Posterior vena cava (tissue), 2 donors: Measurements from ENCODE around the gene TRIM56. TPM values are rescaled to one million over a fixed set of nuclear protein-coding genes. Genes with fewer than 3 reads are reported as not detected.
"Not testable (repeated sequence)": the region's sequence is repeated elsewhere in the genome, so short reads cannot be mapped to it uniquely, and the experiment has no call there.

Experiments used
- DNase-seq: peaks from one replicate; pipeline ENCODE4 v3.0.0-alpha.2; 2020; ENCODE audit warnings: low spot score
- intact Hi-C, 2 donors: fragments of 100-400 bp; cut with DNase I; formaldehyde crosslinking; loops; one replicate each; pipeline versions ENCODE4 v1.14.1 to v1.14.2; 2022 to 2023
- total RNA-seq, 2 donors: library from RNA; stranded (reverse); fragmentation: NEBNext Ultra II Directional; extraction: Animal tissue kit (Norgen Biotek cat#: 25700); gene quantifications; one replicate each; pipeline ENCODE4 v1.2.1, GENCODE V29; 2021
- donor health status: DM: yes; HTN: yes; CAD: no.
- donor health status: DM: yes; HTN: yes; CAD: no.

The TRIM56 gene
- total RNA-seq, 2 donors from 2014 or later, result 33.0 to 38.2 TPM

- DNase-seq, result no peak
- intact Hi-C loops, result no loop called here
Observed at GRCh38 chr7:101124376-101125056, 39.2 kb downstream of the TRIM56 start.

GRCh38 chr7:101125989-101126650 lies 40.8 kb downstream of the TRIM56 start:
- DNase-seq, result peak; percentile 95
- intact Hi-C loops, result no loop called here

DNA sequence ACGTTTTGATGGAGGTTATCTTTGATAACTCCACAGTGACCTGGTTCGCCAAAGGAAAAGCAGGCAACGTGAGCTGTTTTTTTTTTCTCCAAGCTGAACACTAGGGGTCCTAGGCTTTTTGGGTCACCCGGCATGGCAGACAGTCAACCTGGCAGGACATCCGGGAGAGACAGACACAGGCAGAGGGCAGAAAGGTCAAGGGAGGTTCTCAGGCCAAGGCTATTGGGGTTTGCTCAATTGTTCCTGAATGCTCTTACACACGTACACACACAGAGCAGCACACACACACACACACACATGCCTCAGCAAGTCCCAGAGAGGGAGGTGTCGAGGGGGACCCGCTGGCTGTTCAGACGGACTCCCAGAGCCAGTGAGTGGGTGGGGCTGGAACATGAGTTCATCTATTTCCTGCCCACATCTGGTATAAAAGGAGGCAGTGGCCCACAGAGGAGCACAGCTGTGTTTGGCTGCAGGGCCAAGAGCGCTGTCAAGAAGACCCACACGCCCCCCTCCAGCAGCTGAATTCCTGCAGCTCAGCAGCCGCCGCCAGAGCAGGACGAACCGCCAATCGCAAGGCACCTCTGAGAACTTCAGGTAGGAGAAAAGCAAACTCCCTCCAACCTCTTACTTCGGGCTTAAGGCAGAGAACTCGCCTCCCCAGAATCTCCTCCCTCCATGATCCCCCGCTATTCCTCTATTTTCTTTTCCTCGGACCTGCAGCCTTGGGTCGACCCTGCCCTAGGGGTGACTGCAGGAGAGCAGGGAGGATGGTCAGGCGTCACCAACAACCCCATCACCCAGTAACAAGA lies 41.6 kb downstream of the TRIM56 start, which contains the start of gene SERPINE1:
TSS of gene SERPINE1 (plus strand) at position 454 of the 809 bp plus-strand sequence. CDS start 1,290 bp downstream, outside the sequence.
- peak; percentile 97 for DNase-seq
- intact Hi-C loops, result no loop called here

- intact Hi-C loops, result no loop called here
- DNase-seq, result no peak
Observed at GRCh38 chr7:101127460-101128039, 42.3 kb downstream of the TRIM56 start.

DNA sequence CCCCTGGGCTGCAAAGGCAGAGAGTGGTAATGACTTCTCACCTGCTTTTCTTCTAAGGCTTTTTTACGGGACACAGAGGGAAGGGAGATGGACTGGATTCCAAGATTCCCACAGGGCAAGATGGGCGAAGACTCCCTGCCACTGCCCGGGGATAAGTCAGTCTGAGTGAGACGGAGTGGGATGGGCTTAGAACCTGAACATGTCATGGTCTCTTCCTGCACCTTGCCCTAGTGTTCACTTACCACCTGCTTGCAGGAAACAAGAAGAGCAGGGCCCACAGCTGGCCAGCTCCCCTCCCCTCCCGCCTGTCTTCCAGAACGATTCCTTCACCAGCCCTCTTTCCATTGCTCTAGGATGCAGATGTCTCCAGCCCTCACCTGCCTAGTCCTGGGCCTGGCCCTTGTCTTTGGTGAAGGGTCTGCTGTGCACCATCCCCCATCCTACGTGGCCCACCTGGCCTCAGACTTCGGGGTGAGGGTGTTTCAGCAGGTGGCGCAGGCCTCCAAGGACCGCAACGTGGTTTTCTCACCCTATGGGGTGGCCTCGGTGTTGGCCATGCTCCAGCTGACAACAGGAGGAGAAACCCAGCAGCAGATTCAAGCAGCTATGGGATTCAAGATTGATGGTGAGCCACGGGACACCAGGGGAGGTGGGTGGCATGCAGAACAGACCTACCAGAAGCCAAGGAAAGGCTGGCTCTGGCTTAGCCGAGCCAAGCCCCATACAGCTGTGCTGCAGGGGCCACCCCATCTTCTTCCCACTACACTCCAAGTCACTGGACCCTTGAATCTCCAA lies 43.0 kb downstream of the TRIM56 start:
- DNase-seq, result no peak
- intact Hi-C loops, result no loop called here

DNA sequence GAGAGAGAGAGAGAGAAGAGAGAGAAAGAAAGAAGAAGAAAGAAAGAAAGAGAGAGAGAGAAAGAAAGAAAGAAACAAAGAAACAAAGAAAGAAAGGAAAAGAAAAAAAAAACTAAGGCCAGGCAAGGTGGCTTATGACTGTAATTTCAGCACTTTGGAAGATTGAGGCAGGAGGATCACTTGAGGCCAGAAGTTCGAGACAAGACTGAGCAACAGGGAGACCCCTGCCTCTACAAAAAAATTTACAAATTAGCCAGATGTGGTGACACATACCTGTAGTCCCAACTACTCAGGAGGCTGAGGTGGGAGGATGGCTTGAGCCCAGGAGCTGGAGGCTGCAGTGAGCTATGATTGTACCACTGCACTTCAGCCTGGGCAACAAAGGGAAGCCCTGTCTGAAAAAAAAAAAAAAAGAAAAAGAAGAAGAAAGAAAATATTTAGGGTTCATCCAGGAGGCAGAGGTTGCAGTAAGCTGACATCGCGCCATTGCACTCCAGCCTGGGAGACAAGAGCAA lies 44.4 kb downstream of the TRIM56 start:
- intact Hi-C loops, result loop anchor here (5.0 kb wide), 1 partner anchor 32 kb away; no protein-coding TSS in a partner anchor
- DNase-seq, result no peak

DNA sequence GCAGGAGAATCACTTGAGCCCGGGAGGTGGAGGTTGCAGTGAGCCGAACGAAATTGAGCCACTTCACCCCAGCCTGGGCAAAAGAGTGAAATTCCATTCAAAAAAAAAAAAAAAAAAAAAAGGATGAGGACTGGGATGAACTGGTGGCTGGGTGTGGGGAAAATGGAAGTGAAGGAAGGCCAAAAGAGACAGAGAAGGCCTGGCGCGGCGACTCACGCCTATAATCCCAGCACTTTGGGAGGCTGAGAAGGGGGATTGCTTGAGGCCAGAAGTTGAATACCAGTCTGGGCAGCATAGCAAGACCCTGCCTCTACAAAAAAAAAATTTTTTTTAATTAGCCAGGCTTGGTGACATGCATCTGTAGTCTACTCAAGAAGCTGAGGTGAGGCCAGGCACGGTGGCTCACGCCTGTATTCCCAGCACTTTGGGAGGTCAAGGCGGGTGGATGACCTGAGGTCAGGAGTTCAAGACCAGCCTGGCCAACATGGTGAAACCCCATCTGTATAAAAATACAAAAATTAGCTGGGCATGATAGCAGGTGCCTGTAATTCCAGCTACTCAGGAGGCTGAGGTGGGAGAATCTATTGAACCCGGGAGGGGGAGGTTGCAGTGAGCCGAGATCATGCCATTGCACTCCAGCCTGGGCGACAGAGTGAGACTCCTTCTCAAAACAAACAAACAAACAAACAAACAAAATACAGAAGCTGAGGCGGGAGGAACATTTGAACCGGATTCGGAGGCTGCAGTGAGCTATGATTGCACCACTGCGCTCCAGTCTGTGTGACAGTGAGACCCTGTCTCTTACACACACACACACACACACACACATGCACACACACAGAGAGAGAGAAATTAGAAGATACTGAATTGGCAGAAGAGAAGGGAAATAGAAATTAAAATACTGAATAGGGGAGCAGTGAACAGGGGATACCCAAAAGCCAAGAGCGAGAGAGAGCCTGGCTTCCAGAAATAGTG lies 47.6 kb downstream of the TRIM56 start:
- intact Hi-C loops, result loop anchor here (5.0 kb wide), 1 partner anchor 36 kb away; no protein-coding TSS in a partner anchor
- not testable (repeated sequence) for DNase-seq

GRCh38 chr7:101133621-101134398 lies 48.5 kb downstream of the TRIM56 start:
- intact Hi-C loops, result loop anchor here (5.0 kb wide), 1 partner anchor 37 kb away; no protein-coding TSS in a partner anchor

DNA sequence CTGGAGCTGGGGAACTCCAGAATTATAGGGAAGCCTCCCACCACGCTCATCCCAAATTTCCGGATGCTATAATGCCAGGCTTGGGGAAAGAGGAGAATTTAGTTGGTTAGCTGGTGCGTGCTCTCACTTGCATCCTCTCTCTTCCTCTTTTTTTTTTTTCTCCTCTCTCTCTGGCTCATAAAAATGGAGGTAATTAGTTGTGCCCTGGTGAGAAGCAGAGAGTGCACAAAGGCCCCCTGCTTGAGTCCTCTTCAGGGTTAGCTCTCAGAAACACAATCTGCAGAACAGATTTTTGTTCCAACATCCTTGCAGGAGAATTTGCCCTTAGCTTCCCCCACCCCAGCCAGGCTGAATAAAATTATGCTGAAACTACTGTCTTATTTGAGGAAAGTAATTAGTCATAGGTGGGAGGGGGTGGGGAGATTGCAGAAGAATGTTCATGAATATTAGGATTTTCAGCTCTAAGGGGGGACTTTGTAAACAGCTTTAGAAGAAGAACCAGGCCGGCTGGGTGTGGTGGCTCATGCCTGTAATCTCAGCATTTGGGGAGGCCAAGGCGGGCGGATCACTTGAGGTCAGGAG lies 49.2 kb downstream of the TRIM56 start:
- intact Hi-C loops, result loop anchor here (5.0 kb wide), 1 partner anchor 37 kb away; no protein-coding TSS in a partner anchor
- DNase-seq, result no peak

More at GRCh38 chr7:101133621-101134398, 48.5 kb downstream of the TRIM56 start:
- no peak for DNase-seq

DNA sequence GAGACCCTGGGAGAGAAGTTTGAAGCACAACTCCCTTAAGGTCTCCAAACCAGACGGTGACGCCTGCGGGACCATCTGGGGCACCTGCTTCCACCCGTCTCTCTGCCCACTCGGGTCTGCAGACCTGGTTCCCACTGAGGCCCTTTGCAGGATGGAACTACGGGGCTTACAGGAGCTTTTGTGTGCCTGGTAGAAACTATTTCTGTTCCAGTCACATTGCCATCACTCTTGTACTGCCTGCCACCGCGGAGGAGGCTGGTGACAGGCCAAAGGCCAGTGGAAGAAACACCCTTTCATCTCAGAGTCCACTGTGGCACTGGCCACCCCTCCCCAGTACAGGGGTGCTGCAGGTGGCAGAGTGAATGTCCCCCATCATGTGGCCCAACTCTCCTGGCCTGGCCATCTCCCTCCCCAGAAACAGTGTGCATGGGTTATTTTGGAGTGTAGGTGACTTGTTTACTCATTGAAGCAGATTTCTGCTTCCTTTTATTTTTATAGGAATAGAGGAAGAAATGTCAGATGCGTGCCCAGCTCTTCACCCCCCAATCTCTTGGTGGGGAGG lies 52.5 kb downstream of the TRIM56 start:
- DNase-seq, result no peak
- intact Hi-C loops, result loop anchor here in 1 of 2 donors (5.0 kb wide), 1 partner anchor 50 kb away; the partner anchor contains the start of gene TRIM56

DNA sequence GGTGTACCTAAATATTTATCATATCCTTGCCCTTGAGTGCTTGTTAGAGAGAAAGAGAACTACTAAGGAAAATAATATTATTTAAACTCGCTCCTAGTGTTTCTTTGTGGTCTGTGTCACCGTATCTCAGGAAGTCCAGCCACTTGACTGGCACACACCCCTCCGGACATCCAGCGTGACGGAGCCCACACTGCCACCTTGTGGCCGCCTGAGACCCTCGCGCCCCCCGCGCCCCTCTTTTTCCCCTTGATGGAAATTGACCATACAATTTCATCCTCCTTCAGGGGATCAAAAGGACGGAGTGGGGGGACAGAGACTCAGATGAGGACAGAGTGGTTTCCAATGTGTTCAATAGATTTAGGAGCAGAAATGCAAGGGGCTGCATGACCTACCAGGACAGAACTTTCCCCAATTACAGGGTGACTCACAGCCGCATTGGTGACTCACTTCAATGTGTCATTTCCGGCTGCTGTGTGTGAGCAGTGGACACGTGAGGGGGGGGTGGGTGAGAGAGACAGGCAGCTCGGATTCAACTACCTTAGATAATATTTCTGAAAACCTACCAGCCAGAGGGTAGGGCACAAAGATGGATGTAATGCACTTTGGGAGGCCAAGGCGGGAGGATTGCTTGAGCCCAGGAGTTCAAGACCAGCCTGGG lies 53.1 kb downstream of the TRIM56 start:
- intact Hi-C loops, result loop anchor here in 1 of 2 donors (5.0 kb wide), 1 partner anchor 51 kb away; the partner anchor contains the start of gene TRIM56
- DNase-seq, result peak; percentile 92

DNA sequence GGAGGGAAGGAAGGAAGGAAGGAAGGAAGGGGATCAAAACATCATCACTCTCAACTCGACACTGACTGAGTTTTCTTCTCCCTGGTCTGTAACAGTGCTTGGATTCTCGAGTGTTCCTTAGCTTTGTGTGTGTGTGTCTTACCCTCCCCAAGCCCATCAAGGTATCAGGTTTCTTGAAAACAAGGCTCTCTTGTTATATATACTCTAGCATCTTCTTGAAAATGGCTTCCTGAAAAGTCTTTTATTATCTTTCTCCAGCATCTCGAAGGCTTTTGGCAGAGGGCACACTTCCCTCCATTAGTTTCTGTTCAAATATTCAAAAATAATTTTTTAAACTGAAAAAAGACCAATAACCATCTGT lies 55.0 kb downstream of the TRIM56 start:
- intact Hi-C loops, result loop anchor here (5.0 to 10.0 kb wide), 3 partner anchors 54 to 616 kb away; no protein-coding TSS in a partner anchor
- no peak for DNase-seq

DNA sequence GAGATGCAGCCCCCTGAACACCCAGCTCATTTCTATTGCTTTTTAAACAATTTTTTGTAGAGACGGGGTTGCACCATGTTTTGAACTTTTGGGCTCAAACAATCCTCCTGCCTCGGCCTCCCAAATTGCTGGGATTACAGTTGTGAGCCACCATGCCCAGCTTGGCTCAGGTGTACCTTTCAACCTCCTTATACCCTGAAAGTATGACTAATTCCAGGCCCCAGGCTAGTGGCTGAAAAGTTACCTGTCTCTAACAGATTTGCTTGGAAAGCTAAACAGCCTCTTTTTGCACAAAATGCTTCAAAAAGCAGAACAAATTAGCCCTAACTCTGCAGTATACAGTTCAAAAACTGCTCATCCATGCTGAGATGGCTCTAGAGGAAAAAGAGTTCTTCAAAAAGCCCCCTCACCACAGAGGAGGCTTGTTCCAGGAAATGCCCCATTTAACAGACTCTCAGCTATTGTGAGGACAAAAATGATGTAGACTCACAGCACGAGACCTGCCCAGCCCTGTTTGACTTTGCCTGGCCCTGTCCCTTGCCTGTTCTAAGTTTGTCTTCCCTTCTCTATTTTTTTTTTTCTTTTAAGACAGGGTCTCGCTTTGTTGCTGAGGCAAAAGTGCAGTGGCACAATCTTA lies 55.6 kb downstream of the TRIM56 start:
- intact Hi-C loops, result loop anchor here (5.0 to 10.0 kb wide), 3 partner anchors 54 to 616 kb away; no protein-coding TSS in a partner anchor
- DNase-seq, result no peak
